SK-N-SH (cell line): ENCODE measurements around the gene CALN1.

Experiments
- RFX5 ChIP-seq: IDR thresholded peaks from 2 replicates; pipeline ENCODE4 v1.6.1; 2012; ENCODE audit warnings: mild to moderate bottlenecking, improper control_type of control experiment, low read length
- TEAD4 ChIP-seq: IDR thresholded peaks from 2 replicates; pipeline ENCODE4 v1.4.0; 2012; ENCODE audit warnings: mild to moderate bottlenecking, borderline replicate concordance; ENCODE audit not compliant: insufficient read depth
- TF ChIP-seq, protein P1 (sequence below): fragments of 200-600 bp; sonication (generic); IDR thresholded peaks from 2 replicates; pipeline ENCODE4 v1.6.1; 2017; ENCODE audit warnings: antibody characterized with exemption, mild to moderate bottlenecking, moderate library complexity

DNA sequence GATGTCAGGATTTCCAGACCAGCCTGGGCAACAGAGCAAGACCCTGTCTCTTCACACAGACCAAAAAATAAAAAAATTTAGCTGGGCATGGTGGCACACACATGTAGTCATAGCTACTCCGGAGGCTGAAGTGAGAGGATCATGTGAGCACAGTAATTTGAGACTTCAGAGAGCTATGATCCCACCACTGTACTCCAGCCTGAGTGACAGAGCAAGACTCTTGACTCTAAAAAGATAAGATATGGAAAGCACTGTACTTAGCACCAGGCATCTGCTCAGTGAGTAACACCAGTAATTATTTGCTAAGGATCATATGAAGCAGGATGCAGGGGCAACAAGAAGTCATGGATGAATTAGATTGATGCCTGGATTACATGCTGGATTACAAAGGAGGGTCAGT lies 128.8 kb downstream of the CALN1 start:
- no peak for TF ChIP-seq RFX5
- TF ChIP-seq, protein P1, sequence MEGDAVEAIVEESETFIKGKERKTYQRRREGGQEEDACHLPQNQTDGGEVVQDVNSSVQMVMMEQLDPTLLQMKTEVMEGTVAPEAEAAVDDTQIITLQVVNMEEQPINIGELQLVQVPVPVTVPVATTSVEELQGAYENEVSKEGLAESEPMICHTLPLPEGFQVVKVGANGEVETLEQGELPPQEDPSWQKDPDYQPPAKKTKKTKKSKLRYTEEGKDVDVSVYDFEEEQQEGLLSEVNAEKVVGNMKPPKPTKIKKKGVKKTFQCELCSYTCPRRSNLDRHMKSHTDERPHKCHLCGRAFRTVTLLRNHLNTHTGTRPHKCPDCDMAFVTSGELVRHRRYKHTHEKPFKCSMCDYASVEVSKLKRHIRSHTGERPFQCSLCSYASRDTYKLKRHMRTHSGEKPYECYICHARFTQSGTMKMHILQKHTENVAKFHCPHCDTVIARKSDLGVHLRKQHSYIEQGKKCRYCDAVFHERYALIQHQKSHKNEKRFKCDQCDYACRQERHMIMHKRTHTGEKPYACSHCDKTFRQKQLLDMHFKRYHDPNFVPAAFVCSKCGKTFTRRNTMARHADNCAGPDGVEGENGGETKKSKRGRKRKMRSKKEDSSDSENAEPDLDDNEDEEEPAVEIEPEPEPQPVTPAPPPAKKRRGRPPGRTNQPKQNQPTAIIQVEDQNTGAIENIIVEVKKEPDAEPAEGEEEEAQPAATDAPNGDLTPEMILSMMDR, result no peak
- TF ChIP-seq TEAD4, result no peak
